IPS-11a (cell line): ENCODE data around the gene SNRNP200.
"Not testable (repeated sequence)": the region's sequence is repeated elsewhere in the genome, so short reads cannot be mapped to it uniquely, and the experiment has no call there.

Experiments used
- H3K4me3 ChIP-seq: one replicate; pipeline ENCODE4 v1.5.1; 2013; ENCODE audit warnings: low read depth, low read length, control low read depth

The SNRNP200 gene

DNA sequence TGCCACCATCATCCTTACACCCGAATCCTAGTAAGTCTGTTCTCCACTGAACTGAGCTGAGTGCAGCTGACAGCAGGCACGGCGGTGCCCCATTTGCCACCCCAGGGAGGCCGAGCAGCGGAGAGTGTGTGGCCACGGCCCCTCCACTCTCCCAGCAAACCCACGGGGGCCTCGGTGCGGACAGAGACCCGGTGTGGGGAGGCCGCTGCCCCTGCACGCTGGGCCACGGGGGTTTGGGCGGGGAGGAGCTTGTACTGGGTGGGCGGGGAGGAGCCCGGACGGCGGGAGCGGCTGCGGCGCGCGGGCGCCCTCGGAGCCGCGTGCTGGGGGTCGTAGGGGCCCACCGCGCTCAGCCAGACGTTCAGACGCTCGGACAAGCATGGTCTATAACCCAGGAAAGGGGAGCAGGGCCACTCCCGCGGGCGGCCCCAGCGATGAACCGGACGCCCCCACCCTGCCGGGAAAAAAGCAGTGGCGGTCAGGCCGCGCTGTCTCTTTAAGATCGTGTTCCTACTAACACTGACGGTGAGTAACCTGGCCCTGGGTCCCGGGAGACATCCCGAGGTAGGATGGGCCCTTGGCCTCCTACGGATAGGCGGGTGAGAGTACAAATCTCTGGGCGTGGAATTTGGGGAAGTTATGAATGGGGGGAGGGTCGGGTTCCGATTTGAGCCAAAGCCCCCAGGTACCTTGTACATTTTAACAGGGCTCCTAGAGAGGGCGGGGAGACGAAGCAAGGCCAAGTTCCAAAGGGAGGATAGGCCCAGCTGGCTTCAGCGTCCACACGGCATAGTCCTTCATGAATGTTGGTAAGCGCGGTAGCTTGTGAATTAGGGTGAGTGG, 19.9 kb upstream of the SNRNP200 start, which contains the start of gene ITPRIPL1:
Gene ITPRIPL1, plus strand, starts transcription at position 277 of the 843 bp plus-strand sequence. Its CDS starts 523 bp downstream, at position 800.
- peak within 1 kb of the TSS; percentile 50 for H3K4me3 ChIP-seq

DNA sequence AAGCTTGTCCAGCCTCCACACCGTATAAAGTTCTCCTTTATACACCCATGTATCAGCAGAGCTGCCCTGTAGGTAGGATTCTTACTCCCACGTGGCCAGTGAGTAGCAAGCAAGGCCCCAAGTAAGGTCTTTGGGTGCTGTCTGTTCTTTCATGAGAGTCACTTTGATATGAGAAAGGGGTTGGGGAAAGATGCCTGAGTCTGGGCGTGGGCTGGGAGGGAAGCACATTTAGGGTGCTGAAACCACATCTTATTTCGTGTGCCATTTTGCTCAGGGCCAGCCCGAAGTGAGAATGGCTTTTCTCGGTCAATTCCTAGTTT, 19.3 kb upstream of the SNRNP200 start:
- H3K4me3 ChIP-seq = peak overlapping the region; percentile 40

DNA sequence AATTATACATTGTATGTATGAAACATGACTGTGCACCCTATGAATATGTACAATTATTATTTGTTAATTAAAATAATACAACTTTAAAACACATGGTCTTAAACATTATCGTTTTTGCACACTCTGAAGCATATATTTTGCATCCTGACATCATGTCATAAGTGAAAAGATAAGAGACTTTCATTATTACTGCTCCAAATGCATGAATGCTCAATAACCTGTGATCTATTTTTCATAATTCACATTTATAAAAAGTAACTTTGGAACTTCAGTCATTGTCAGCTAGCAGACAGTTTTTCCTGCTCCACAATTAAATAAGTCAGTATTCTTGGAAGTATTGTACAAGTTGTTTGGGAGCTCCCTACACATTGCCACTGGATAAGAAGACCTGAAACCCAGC, 18.5 kb upstream of the SNRNP200 start:
- no peak overlapping the region for H3K4me3 ChIP-seq

DNA sequence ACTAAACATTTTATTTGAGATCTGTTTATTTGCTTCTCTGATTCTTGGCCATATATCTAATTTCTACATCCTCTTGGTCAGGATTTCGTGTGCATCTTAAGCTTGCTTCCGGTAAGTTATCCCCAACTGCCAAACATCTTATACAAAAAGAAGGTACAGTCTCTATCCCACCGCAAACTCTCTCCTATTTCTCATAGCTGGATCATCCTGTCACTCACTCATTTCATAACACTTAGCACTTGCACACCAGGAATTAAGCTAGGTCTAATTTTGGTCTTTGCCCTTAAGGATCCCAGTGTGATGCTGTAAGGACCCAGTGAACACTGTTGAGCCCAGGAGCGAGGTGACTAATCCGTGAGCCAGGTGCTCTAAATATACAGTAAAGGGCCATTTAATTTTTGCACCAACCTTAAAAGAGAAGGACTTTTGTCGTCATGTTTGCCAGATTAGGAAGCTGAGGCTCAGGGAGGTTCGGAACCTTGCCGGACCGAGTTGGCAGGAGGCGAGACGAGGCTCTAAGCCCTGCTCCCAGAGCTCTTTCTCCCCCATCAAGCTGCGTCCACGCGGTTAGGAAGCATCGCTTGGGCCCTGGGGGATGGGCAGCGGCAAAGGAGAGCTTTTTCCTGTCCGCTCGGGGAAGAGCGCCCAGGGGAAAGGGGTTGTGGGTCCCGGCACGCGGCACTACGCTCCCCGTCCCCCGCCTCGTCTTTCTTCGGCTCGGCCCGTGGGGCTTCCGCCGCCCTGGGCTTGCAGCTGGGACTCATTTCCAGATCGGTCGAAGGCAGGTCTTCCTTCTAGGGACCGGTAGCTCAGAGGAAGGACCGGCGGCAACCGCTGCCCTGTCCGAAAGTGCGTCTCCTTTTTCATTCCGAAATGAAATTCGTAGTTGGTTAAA, 15.6 kb upstream of the SNRNP200 start:
- H3K4me3 ChIP-seq = peak overlapping the region; percentile 51

DNA sequence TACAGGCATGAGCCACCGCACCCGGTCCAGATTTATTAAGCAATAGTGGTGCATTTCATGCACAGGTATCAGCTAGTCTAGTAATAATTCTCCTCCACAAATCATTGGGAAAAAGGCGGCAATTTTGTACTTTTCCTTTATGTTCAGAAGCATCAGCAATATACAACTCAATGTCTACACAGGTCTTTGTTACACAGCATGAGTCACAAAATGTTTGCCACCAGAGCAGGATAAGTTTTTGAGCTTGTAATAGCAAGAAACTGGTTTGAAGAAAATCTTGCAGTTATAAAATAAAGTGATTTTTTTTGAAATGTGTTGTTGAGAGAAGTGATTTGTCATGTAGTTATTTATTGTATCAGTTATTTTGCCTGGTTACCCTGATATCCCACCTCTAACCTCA, 15.0 kb upstream of the SNRNP200 start:
- no peak overlapping the region for H3K4me3 ChIP-seq

DNA sequence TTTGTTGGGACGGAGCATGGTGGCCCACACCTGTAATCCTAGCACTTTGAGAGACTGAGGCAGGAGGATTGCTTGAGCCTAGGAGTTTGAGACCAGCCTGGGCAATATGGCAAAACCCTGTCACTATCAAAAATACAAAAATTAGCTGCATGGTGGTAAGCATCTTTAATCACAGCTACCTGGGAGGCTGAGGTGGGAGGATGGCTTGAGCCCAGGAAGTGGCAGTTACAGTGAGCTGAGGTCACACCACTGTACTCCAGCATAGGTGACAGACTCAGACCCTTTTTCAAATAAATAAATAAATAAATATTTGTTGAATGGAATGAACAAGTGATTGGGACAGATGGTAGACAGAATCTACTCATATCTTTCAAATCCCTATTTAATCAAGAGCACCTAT, 14.1 kb upstream of the SNRNP200 start:
- H3K4me3 ChIP-seq = no peak overlapping the region

DNA sequence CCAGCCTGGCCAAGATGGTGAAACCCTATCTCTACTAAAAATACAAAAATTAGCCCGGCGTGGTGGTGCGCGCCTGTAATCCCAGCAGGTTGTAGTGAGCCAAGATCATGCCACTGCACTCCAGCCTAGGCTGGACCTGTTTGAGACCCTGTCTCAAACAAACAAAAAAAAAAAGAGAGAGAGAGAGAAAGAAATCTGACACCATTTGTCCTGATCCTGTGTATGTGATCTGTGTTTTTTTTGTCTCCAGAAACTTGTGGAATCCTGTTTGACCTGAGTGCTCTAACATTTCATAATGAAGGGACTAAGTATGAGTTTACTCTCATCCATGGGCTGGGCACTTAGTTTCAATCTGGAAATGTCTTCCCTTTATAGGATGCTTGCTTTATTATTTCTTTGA, 13.4 kb upstream of the SNRNP200 start:
- H3K4me3 ChIP-seq = no peak overlapping the region

DNA sequence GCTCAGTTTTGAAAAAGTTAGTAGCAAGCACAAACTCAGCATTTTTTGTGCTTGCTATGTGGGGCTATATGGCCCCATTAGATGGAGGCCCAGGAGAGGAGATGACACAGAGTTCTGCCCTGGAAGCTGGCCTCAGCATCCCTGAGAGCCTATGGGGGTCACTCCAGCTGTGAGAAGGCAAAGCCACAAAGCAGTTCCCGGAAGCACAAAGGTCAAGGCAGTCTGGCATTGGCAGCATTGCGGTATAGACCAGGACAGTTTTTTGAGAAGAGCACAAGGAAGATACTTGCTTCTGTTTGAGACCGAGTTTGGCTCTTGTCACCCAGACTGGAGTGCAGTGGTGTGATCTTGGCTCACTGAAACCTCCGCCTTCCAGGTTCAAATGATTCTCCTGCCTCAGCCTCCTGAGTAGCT, 12.2 kb upstream of the SNRNP200 start:
- H3K4me3 ChIP-seq = no peak overlapping the region

DNA sequence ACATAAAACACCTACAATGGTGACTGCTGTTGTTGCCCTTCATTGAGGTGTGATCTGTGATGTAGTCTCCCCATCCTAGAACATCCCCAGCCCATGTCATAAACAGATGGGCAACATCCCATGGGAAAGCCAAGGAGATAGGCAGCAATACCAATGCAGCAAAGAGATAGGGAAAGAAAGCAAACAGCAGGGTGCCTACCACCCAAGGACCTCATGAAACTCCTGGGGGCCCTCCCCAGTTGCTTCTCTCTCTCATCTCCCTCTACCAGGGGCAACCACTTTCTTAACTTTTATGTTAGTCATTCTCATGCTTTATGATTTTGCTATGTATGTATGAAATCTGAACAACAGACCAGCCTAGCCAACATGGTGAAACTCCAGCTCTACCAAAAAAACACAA, 11.7 kb upstream of the SNRNP200 start:
- no peak overlapping the region for H3K4me3 ChIP-seq

DNA sequence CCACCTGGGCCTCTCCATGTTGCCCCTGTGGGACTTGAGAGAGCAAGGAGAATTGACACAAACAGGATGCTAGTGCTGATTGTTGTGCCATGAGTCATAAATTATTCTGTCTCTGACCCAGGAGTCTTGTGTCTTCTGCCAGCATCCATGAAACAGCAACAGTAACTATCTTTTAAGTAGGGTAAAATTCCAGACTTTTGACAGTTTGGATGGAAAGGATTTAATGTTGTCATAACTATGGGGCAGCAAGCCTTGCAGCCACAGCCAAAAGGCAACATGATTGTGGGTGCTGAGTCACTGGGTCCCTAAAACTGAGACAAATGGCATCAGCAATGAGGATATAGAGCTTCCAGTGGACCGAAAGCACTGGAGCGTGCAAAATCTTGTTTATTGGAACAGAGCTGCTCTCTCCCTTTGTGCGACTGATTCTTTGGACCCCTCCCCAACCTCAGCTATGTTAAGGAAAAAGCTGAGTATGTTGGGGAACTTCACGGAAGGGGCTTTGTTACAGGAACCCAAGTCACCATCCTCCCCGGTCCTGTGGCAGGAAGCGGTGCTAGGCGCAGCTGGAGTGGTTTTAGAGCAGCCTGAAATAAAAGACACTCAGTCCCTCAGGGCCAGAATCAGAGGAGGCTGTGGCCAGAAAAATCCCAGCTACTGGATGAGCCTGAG, 10.2 kb upstream of the SNRNP200 start:
- no peak overlapping the region for H3K4me3 ChIP-seq

DNA sequence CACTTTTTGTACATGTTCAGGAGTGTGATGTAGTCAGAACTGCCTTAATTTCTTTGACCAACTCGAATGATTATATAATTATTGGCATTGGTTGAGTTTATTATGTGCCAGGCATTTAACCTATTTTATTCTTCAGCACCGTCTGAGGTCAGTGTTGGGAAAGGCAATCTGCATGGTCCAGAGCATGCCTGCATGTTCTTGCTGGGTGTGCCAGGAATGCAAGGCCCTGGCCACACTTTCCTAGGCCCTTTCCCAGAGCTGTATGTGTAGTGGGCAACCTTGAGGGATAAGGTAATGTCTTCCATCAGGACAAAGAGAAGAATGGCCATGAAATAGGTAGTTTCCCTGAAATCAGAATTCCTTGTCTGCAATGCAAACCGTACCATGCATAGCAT, 9.7 kb upstream of the SNRNP200 start:
- no peak overlapping the region for H3K4me3 ChIP-seq

DNA sequence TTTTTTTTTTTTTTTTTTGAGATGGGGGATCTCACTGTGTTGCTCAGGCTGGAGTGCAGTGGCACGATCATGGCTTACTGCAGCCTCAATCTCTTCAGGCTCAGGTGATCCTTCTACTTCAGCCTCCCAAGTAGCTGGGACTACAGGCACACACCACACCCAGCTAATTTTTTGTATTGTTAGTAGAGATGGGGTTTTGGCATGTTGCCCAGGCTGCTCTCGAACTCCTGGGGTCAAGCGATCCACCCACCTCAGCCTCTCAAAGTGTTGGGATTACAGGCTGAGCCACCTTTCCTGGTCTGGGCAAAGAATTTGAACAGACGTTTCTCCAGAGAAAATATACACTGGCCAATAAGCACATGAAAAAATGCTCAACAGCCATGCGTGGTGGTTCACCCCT, 2.9 kb upstream of the SNRNP200 start:
- H3K4me3 ChIP-seq = no peak overlapping the region

DNA sequence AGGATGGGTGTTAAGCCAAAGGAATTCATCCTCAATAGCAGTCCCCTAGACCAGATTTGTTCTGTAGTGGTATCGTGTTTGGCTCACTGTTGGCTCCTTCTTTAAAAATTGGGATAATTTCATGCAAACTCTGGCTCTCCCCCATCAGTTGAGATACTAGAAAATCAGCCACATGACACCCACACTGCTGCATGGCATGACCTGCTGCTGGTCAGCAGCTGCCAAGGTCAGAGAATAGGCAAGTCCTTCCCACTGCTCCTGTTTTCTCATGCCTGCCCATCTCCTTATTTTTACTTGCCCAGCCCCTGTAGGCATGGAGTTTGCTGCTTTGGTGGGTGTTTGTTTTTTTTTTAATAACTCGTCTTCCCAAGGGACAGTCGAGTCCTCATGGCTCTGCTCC, 1.0 kb upstream of the SNRNP200 start:
- peak overlapping the region; percentile 91 for H3K4me3 ChIP-seq

DNA sequence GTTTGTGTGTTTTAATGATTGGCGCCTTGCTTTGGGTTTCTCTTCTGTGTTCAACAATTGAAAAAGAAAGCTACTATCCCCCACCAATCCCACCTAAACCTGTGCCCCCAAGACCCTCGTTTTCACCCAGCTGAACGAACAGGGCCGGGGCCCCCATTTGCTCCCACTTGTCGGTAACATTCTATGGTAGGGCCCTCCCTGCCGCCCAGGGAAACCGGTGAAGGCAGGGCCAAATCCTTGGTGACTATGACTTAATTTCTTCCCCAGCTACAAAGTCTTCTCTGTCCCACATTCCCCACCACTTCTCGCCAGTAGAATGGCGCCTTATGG, 598 bp upstream of the SNRNP200 start:
- H3K4me3 ChIP-seq = peak overlapping the region; percentile 91

DNA sequence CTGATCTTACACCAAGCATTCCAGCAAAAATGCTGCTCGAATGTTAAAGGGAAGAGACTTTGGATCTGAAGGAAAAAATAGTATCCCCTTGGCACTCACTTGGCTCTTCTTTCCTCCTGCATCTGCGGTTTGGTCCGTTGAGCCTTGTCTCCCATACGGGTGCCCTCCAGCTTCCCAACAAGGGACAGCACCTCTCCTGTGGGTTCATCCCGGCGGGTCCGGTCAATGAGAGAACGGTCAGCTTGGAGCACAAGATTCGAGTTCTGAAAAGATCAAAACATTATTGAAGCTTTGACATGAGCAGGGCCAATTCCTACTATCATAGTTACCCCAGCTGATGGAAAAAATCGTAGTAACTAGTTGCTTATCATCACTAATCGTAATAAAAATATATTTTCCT, 740 bp downstream of the SNRNP200 start:
- H3K4me3 ChIP-seq = peak overlapping the region; percentile 91

DNA sequence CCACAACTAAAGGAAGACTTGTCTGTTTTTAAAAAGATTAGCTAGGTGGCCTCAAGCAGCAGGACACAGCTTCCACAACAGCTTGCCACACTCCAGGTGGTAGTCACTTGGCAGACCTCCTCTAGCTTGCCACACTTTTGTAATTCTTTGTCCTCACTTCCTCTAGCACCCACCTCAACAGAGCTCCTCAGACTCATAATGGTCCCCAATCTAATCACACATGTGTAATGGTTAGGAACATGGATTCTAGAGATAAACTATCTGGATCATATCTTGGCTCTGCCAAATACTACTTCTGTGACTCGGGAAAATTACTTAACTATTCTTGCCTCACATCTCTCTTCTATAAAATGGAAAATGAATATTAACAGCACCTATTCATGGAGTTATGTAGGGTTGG, 3.5 kb downstream of the SNRNP200 start:
- H3K4me3 ChIP-seq = no peak overlapping the region

DNA sequence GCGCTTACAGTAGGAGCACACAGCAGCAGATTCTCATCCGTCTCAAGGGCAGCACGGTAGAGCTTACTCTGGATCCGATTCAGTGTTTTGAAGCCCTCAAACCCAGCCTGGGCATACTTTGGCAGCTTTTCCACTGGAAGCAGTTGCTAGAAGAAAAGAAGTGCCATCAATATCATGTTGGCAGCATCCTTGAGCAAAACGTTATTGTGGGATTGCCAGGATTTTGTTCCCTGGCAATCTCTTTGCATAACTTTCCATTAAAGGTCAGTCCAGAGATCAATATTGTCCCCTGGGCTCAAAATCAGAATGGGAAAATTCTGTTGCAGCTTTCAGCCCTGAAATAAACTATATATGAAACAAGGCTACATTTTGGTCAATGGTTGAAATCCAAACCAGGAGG, 8.4 kb downstream of the SNRNP200 start:
- H3K4me3 ChIP-seq = no peak overlapping the region

DNA sequence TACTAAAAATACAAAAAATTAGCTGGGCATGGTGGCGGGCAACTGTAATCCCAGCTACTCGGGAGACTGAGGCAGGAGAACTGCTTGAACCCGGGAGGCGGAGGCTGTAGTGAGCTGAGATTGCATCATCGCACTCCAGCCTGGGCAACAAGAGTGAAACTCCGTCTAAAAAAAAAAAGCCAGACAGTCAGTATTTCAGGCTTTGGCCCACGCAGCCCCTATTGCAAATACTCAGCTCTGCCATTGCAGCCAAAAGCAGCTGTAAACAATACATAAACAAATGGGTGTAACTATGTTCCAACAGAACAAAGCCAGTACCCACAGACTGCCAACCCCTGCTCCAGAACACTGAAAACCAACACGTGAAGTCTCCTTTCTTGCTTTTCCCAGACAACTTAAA, 11.1 kb downstream of the SNRNP200 start:
- H3K4me3 ChIP-seq = not testable (repeated sequence)

DNA sequence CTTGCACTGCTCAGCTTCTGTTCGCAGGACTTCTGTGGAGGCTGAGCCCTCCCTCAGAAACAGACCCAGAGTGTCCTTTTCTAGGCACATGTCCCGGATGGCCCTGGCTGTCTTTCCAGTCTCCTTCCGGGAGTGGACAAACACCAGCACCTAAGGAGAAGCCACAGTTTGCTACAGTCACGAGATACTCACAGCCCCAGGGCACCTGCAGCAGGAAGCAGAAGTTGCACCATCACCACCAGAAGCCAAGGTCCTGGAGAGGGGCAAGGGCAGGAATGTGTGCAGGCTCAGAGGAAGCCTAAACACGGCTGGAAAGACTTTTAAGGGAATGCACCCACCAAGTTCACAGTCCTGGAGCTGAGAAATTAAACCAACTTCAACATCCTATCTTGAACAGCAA, 13.6 kb downstream of the SNRNP200 start:
- no peak overlapping the region for H3K4me3 ChIP-seq

DNA sequence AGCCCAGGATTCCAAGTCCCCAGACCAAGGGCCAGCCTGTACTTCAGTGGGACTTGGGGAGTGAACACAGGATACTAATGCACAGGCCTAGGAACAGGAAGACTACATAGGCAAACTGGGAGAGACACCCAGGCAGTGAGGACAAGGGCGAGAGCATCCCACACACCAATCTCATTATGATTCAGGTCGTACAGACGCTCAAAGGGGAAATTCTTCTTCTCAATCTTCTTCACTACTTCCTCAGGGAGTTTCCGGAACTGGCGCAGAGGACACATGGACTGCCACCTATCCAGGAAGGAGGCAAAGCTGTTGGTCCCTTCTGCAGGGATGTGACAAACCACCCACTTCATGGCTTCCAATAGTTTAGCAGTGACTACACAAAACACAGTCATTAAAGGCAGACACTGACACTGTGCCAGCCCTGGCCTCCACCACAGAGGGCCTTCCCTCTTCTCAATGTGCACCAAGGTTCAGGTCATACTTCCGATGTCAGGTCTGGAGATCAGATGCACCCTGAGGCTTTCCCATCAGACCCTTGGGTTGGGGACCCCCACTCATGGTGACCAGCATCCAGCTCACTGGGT, 18.0 kb downstream of the SNRNP200 start:
- no peak overlapping the region for H3K4me3 ChIP-seq

DNA sequence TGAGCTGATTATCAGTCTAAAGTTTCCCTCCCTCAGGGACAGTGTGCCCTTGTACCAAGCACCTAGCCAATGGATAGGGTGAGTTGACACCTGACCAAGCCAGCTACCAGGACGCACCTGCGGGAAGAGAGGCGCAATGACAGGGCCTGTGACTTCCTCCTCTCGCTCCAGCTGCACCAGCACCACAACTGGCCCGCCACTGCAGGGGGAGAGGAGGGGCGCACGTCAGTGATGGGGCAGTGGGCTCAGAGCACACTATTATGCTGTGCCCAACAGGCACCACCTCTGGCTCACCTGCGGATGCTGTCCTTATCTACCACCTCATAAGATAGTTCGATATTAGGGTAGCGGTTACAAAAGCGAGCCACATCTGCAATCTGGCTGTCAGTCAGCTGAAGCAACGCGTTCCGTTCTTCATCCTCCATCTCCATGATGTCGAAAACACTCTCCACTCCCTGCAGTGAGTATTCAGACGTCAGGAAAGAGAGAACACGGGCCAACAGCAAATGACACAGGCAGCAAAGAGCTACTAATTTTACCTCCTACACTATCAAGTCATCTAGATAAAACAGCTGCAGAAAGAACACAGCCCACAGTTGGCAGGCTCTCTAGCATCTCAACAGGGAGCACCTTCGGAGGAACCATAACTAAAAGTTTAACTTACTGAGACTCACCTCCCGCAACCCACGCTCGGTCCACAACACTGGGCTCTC, 28.4 kb downstream of the SNRNP200 start:
- no peak overlapping the region for H3K4me3 ChIP-seq
